HL-60 (cell line): ENCODE data around the gene CXXC4.

ENCODE experiments used
- DNase-seq, 2 experiments: peaks; one replicate each; pipeline ENCODE4 v3.0.0-alpha.2; 2010 to 2020; ENCODE audit warnings: low read depth in 1 of 2, low spot score in 1 of 2
- H3K27ac ChIP-seq: fragments of 250-450 bp; sonication (Bioruptor Pico); replicated peaks from 2 replicates; pipeline ENCODE4 v1.5.1; 2020; ENCODE audit warnings: mild to moderate bottlenecking, moderate library complexity
- H3K27me3 ChIP-seq: fragments of 250-450 bp; sonication (Bioruptor Pico); 2 replicates; pipeline ENCODE4 v1.5.1; 2021; ENCODE audit warnings: mild to moderate bottlenecking, moderate library complexity; ENCODE audit not compliant: insufficient read depth, poor library complexity, severe bottlenecking
- H3K4me3 ChIP-seq: replicated peaks from 2 replicates; pipeline ENCODE4 v1.5.1; 2011; ENCODE audit warnings: mild to moderate bottlenecking, control low read depth, low read length; ENCODE audit not compliant: insufficient read depth
- GABPA ChIP-seq: IDR thresholded peaks from 2 replicates; pipeline ENCODE4 v1.6.1; 2012; ENCODE audit warnings: low read depth
- POLR2AphosphoS5 ChIP-seq: IDR thresholded peaks from 2 replicates; pipeline ENCODE4 v1.6.1; 2012; ENCODE audit warnings: low read depth
- SPI1 ChIP-seq: IDR thresholded peaks from 2 replicates; pipeline ENCODE4 v1.6.1; 2012; ENCODE audit warnings: low read depth, mild to moderate bottlenecking, borderline replicate concordance
- TF ChIP-seq, protein P1 (sequence below): IDR thresholded peaks from 2 replicates; pipeline ENCODE4 v1.6.1; 2012; ENCODE audit warnings: low read depth; ENCODE audit not compliant: insufficient replicate concordance
- TF ChIP-seq, protein P2 (sequence below): IDR thresholded peaks from one replicate; pipeline ENCODE4 v1.5.1; 2011; ENCODE audit warnings: low read length, control low read depth, inconsistent platforms; ENCODE audit not compliant: insufficient read depth

Gene CXXC4

DNA sequence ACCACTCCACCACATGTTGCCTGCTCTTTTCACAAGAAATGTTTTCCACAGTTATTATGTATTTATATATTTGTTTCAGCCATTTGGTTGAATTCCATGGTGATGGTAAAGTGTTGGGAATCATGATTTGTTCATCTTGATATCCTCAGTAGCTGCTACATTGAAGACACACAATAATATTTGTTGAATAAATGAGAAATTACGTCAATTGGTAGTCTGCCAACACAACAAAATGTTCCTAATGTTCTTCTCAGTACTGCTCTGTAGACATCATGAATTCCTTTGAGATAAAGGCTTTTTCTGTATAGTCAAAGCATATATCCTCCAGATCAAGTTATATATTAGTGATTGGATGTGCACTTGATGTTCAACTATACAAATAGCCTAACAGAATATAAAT lies 29.5 kb downstream of the CXXC4 start:
- DNase-seq = no peak
- Histone ChIP-seq H3K27me3 (no peaks in the 10 kb centered on the region), H3K4me3 (no peak overlapping the region), H3K27ac (no peak overlapping the region)
- TF ChIP-seq, protein P1, sequence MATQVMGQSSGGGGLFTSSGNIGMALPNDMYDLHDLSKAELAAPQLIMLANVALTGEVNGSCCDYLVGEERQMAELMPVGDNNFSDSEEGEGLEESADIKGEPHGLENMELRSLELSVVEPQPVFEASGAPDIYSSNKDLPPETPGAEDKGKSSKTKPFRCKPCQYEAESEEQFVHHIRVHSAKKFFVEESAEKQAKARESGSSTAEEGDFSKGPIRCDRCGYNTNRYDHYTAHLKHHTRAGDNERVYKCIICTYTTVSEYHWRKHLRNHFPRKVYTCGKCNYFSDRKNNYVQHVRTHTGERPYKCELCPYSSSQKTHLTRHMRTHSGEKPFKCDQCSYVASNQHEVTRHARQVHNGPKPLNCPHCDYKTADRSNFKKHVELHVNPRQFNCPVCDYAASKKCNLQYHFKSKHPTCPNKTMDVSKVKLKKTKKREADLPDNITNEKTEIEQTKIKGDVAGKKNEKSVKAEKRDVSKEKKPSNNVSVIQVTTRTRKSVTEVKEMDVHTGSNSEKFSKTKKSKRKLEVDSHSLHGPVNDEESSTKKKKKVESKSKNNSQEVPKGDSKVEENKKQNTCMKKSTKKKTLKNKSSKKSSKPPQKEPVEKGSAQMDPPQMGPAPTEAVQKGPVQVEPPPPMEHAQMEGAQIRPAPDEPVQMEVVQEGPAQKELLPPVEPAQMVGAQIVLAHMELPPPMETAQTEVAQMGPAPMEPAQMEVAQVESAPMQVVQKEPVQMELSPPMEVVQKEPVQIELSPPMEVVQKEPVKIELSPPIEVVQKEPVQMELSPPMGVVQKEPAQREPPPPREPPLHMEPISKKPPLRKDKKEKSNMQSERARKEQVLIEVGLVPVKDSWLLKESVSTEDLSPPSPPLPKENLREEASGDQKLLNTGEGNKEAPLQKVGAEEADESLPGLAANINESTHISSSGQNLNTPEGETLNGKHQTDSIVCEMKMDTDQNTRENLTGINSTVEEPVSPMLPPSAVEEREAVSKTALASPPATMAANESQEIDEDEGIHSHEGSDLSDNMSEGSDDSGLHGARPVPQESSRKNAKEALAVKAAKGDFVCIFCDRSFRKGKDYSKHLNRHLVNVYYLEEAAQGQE = no peak
- TF ChIP-seq POLR2AphosphoS5 = no peak
- no peak for TF ChIP-seq SPI1
- TF ChIP-seq, protein P2, sequence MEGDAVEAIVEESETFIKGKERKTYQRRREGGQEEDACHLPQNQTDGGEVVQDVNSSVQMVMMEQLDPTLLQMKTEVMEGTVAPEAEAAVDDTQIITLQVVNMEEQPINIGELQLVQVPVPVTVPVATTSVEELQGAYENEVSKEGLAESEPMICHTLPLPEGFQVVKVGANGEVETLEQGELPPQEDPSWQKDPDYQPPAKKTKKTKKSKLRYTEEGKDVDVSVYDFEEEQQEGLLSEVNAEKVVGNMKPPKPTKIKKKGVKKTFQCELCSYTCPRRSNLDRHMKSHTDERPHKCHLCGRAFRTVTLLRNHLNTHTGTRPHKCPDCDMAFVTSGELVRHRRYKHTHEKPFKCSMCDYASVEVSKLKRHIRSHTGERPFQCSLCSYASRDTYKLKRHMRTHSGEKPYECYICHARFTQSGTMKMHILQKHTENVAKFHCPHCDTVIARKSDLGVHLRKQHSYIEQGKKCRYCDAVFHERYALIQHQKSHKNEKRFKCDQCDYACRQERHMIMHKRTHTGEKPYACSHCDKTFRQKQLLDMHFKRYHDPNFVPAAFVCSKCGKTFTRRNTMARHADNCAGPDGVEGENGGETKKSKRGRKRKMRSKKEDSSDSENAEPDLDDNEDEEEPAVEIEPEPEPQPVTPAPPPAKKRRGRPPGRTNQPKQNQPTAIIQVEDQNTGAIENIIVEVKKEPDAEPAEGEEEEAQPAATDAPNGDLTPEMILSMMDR = no peak
- no peak for TF ChIP-seq GABPA

DNA sequence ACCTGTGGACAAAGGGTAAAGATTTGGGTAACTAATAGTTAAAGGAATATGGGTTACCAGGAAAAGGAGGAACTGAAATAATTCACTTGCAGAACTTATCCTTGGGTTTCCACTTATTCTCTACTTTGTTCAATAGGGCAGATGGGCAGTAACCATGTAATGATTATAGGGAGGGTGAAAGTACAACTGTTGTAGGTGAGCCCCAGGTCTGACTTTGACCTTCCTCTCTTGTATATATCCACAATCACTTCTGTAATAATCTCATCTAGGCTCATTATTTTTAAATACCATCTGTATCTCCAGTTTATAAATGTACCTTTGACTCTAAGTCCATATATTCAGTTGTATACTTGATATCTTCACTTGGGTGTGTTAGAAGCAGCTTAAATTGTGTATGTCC lies 32.1 kb downstream of the CXXC4 start:
- TF ChIP-seq SPI1 (no peak), GABPA (no peak), POLR2AphosphoS5 (no peak)
- TF ChIP-seq, protein P2 = no peak
- TF ChIP-seq, protein P1 = no peak
- DNase-seq = no peak

DNA sequence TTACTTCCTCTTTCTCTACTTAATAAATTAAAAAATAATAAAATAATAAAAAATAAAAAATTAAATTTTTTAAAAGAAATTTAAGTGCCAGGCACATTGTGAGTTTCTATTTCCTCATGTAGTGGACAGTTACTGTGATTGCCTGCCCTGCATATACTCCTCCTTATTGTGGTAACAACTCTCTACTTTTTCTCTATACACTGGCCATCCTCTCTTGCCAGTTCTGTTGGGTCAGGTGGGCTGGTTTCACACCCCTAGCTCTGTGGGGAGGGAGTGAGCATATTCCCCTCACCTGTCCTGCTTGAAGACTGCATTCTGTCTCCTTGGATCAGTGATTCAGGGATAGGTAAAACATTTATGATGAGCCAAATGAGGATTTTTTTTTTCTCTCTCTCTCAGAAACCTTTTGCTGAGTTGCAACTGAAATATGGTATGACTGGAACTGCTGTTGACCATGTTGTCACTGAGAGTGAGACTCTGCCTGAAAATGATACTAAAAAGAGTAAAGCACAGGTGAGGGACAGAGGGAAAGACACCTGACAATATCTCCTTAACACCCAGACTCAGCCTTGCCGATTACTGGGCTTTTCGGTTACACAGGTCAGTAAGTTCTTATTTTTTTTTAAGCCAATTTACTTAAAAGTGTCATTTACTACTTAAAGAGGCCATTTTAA lies 37.2 kb downstream of the CXXC4 start:
- TF ChIP-seq POLR2AphosphoS5 (no peak), SPI1 (no peak), GABPA (no peak)
- TF ChIP-seq, protein P2 = no peak
- TF ChIP-seq, protein P1 = no peak

More for the DNA sequence above, 32.1 kb downstream of the CXXC4 start:
- no peaks in the 10 kb centered on the region for H3K27me3 ChIP-seq
- no peak overlapping the region for H3K27ac ChIP-seq
- no peak overlapping the region for H3K4me3 ChIP-seq

More for the DNA sequence above, 37.2 kb downstream of the CXXC4 start:
- no peak overlapping the region for H3K4me3 ChIP-seq
- no peak for DNase-seq
- no peaks in the 10 kb centered on the region for H3K27me3 ChIP-seq
- no peak overlapping the region for H3K27ac ChIP-seq
